DMS 273 (cell line): Measurements from ENCODE around the gene TSPAN12.
"Not testable (repeated sequence)": the region's sequence is repeated elsewhere in the genome, so short reads cannot be mapped to it uniquely, and the experiment has no call there.

ENCODE experiments used
- DNase-seq: peaks from one replicate; lab custom pipeline; 2025; ENCODE audit not compliant: unreplicated experiment; lab: John Stamatoyannopoulos, UW

The TSPAN12 gene

GRCh38 chr7:120857588-120858573, at the start of gene TSPAN12:
TSPAN12 (minus strand) TSS chr7:120858144; CDS start chr7:120856763, 1,381 bp downstream.
- DNase-seq, result peak; percentile 95

- no peak for DNase-seq
Measured at GRCh38 chr7:120898715-120899499, 41.0 kb upstream of the TSPAN12 start.

- DNase-seq, result not testable (repeated sequence)
Measured at GRCh38 chr7:120895253-120895652, 37.3 kb upstream of the TSPAN12 start.

GRCh38 chr7:120885602-120886001, 27.7 kb upstream of the TSPAN12 start:
- not testable (repeated sequence) for DNase-seq

- DNase-seq, result peak; percentile 47
Measured at GRCh38 chr7:120877701-120878100, 19.8 kb upstream of the TSPAN12 start.

- no peak for DNase-seq
Measured at GRCh38 chr7:120876922-120877321, 19.0 kb upstream of the TSPAN12 start.

- DNase-seq, result no peak
Measured at GRCh38 chr7:120874722-120875121, 16.8 kb upstream of the TSPAN12 start.

GRCh38 chr7:120874016-120874415, 16.1 kb upstream of the TSPAN12 start:
- no peak for DNase-seq

- no peak for DNase-seq
Measured at GRCh38 chr7:120873401-120873800, 15.5 kb upstream of the TSPAN12 start.

GRCh38 chr7:120869700-120870099, 11.8 kb upstream of the TSPAN12 start:
- DNase-seq, result no peak

GRCh38 chr7:120867932-120868331, 10.0 kb upstream of the TSPAN12 start:
- no peak for DNase-seq

GRCh38 chr7:120865191-120865981, 7.4 kb upstream of the TSPAN12 start:
- peak; percentile 54 for DNase-seq

GRCh38 chr7:120864141-120864900, 6.4 kb upstream of the TSPAN12 start:
- peak; percentile 77 for DNase-seq

GRCh38 chr7:120862987-120863590, 5.1 kb upstream of the TSPAN12 start:
- peak; percentile 41 for DNase-seq

- DNase-seq, result no peak
Measured at GRCh38 chr7:120860156-120860555, 2.2 kb upstream of the TSPAN12 start.

GRCh38 chr7:120859459-120859858, 1.5 kb upstream of the TSPAN12 start:
- no peak for DNase-seq

GRCh38 chr7:120856621-120857352, 1.2 kb downstream of the TSPAN12 start:
- DNase-seq, result peak; percentile 78

- DNase-seq, result no peak
Measured at GRCh38 chr7:120856198-120856597, 1.7 kb downstream of the TSPAN12 start.

GRCh38 chr7:120852700-120853099, 5.2 kb downstream of the TSPAN12 start:
- DNase-seq, result no peak
